ENCODE results near the gene ANKRD29.

The ANKRD29 gene

DNA sequence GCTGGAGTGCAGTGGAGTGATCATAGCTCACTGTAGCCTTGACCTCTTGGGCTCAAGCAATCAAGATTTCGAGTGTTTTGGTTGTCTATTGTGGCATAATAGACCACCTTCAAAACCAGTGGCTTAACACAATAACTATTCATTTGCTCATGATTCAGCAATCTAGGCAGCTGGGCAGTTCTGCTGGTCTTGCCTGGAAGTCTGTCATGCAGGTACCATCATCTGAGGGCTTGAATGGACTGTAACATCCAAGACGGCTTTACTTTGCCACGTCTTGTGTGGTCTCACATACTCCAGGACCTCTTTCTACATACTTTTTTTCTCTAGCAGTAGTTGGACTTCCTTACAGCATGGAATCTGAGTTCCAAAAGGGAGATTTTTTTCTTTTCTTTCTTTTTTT, 13.2 kb upstream of the ANKRD29 start:
- no peak overlapping the region for H3K4me3 ChIP-seq
- H3K9ac ChIP-seq (ENCODE audit: insufficient read length), result no peak overlapping the region
- DNase-seq (ENCODE audit: low read depth, low spot score), result no peak
- no peak overlapping the region for H3K27ac ChIP-seq
- no peak for TF ChIP-seq EZH2 (IDR thresholded peaks at IDR 0.05)
- TF ChIP-seq FOXP2 (optimal IDR thresholded peaks at IDR 0.05; ENCODE audit: control extremely low read depth, extremely low read length, insufficient read depth), result no peak
- TF ChIP-seq POLR2AphosphoS5 (IDR thresholded peaks at IDR 0.05; ENCODE audit: borderline replicate concordance, low read depth, low read length), result no peak
- no peaks in the 10 kb centered on the region for H3K9me3 ChIP-seq (ENCODE audit: low read depth, low read length)
- no peaks in the 10 kb centered on the region for H3K36me3 ChIP-seq (ENCODE audit: insufficient read depth, low read length)

- H3K9ac ChIP-seq (ENCODE audit: insufficient read length), result no peak overlapping the region
- TF ChIP-seq EZH2 (IDR thresholded peaks at IDR 0.05) (no peak), FOXP2 (optimal IDR thresholded peaks at IDR 0.05; ENCODE audit: control extremely low read depth, extremely low read length, insufficient read depth) (no peak), POLR2AphosphoS5 (IDR thresholded peaks at IDR 0.05; ENCODE audit: borderline replicate concordance, low read depth, low read length) (no peak)
- H3K9me3 ChIP-seq (ENCODE audit: low read depth, low read length), result no peaks in the 10 kb centered on the region
- DNase-seq (ENCODE audit: low read depth, low spot score), result no peak
- H3K4me3 ChIP-seq, result no peak overlapping the region
- no peak overlapping the region for H3K27ac ChIP-seq
- no peaks in the 10 kb centered on the region for H3K36me3 ChIP-seq (ENCODE audit: insufficient read depth, low read length)
Observed at GRCh38 chr18:23675236-23675635, 12.5 kb upstream of the ANKRD29 start.

- Histone ChIP-seq H3K27ac (no peak overlapping the region), H3K4me3 (no peak overlapping the region), H3K36me3 (ENCODE audit: insufficient read depth, low read length) (no peaks in the 10 kb centered on the region), H3K9ac (ENCODE audit: insufficient read length) (no peak overlapping the region), H3K9me3 (ENCODE audit: low read depth, low read length) (no peaks in the 10 kb centered on the region)
- DNase-seq (ENCODE audit: low read depth, low spot score), result no peak
- no peak for TF ChIP-seq EZH2 (IDR thresholded peaks at IDR 0.05)
- no peak for TF ChIP-seq POLR2AphosphoS5 (IDR thresholded peaks at IDR 0.05; ENCODE audit: borderline replicate concordance, low read depth, low read length)
- TF ChIP-seq FOXP2 (optimal IDR thresholded peaks at IDR 0.05; ENCODE audit: control extremely low read depth, extremely low read length, insufficient read depth), result no peak
Observed at GRCh38 chr18:23673725-23674124, 11.0 kb upstream of the ANKRD29 start.

DNA sequence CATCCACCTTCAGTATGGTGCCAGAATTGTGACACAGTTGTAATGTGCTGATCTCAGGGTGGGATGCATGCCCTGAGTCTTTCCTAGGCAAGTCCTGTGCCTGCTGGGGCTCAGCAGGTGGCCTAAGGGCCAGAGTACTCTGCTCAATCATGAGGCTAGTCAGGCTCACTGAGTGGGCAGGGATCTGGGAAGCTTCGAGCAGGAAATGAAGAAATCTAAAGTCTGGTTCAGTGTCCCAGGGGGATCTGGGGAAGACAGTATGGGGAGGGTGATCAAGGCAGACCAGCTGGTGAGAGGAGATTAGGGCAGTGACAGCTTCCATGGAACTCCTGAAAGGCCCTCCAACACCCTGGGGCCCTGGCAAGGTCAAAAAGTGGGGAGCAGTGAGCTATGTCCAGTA, 8.9 kb upstream of the ANKRD29 start:
- no peak for TF ChIP-seq POLR2AphosphoS5 (IDR thresholded peaks at IDR 0.05; ENCODE audit: borderline replicate concordance, low read depth, low read length)
- no peak for TF ChIP-seq EZH2 (IDR thresholded peaks at IDR 0.05)
- TF ChIP-seq FOXP2 (optimal IDR thresholded peaks at IDR 0.05; ENCODE audit: control extremely low read depth, extremely low read length, insufficient read depth), result no peak
- Histone ChIP-seq H3K9me3 (ENCODE audit: low read depth, low read length) (no peaks in the 10 kb centered on the region), H3K27ac (no peak overlapping the region), H3K36me3 (ENCODE audit: insufficient read depth, low read length) (no peaks in the 10 kb centered on the region), H3K4me3 (no peak overlapping the region), H3K9ac (ENCODE audit: insufficient read length) (no peak overlapping the region)
- no peak for DNase-seq (ENCODE audit: low read depth, low spot score)

GRCh38 chr18:23669804-23670405, 7.2 kb upstream of the ANKRD29 start:
- TF ChIP-seq POLR2AphosphoS5 (IDR thresholded peaks at IDR 0.05; ENCODE audit: borderline replicate concordance, low read depth, low read length), result no peak
- no peak for TF ChIP-seq FOXP2 (optimal IDR thresholded peaks at IDR 0.05; ENCODE audit: control extremely low read depth, extremely low read length, insufficient read depth)
- no peak for TF ChIP-seq EZH2 (IDR thresholded peaks at IDR 0.05)
- Histone ChIP-seq H3K27ac (peak overlapping the region; percentile 81), H3K9ac (ENCODE audit: insufficient read length) (no peak overlapping the region), H3K4me3 (peak overlapping the region; percentile 51; the same call in 1 of the 2 replicates), H3K36me3 (ENCODE audit: insufficient read depth, low read length) (no peaks in the 10 kb centered on the region), H3K9me3 (ENCODE audit: low read depth, low read length) (no peaks in the 10 kb centered on the region)
- no peak for DNase-seq (ENCODE audit: low read depth, low spot score)

DNA sequence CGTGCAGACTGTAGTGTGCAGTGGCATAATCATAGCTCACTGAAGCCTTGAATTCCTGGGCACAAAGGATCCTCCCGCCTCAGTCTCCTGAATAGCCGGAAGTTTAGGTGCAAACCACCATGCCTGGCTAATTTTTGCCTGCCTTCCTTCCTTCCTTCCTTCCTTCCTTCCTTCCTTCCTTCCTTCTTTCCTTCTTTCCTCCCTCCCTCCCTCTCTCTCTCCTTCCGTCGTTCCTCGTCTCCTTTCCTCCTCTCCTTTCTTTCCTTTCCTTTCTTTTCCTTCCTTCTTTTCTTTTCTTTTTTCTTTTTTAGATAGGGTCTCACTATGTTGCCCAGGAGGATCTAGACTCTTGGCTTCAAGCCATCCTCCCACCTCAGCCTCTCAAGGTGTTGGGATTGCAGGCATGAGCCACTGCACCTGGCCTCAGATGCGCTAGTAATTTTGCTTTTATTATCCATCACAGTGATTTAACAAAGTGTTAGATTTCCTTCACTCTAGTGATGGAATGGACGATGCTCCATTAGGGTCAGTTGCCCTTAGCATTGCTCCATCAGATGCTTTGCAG, 6.6 kb upstream of the ANKRD29 start:
- Histone ChIP-seq H3K9ac (ENCODE audit: insufficient read length) (no peak overlapping the region), H3K4me3 (peak overlapping the region; percentile 51; the same call in 1 of the 2 replicates), H3K9me3 (ENCODE audit: low read depth, low read length) (no peaks in the 10 kb centered on the region), H3K36me3 (ENCODE audit: insufficient read depth, low read length) (no peaks in the 10 kb centered on the region), H3K27ac (peak overlapping the region; percentile 81)
- TF ChIP-seq POLR2AphosphoS5 (IDR thresholded peaks at IDR 0.05; ENCODE audit: borderline replicate concordance, low read depth, low read length), result no peak
- TF ChIP-seq FOXP2 (optimal IDR thresholded peaks at IDR 0.05; ENCODE audit: control extremely low read depth, extremely low read length, insufficient read depth), result no peak
- TF ChIP-seq EZH2 (IDR thresholded peaks at IDR 0.05), result no peak
- no peak for DNase-seq (ENCODE audit: low read depth, low spot score)

DNA sequence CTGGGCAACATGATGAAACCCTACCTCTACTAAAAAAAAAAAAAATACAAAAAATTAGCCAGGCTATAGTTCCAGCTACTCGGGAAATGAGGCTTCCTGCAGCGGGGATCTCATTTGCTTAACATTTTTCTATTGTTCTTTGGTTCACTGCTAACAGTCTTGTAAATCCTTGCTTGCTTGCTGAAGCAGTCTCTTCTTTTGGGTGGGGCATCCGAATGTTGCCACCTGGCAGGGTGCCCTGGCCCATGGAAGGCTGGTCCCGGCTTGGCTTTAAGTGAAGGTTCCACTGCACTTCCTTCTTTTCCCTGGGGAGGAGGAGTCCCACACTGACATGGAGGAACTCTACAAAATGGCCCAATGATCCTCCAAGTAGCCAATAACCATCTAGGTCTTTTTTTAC, 6.0 kb upstream of the ANKRD29 start:
- Histone ChIP-seq H3K36me3 (ENCODE audit: insufficient read depth, low read length) (no peaks in the 10 kb centered on the region), H3K9ac (ENCODE audit: insufficient read length) (no peak overlapping the region), H3K4me3 (peak overlapping the region; percentile 51), H3K27ac (peak overlapping the region; percentile 81), H3K9me3 (ENCODE audit: low read depth, low read length) (no peaks in the 10 kb centered on the region)
- no peak for DNase-seq (ENCODE audit: low read depth, low spot score)
- no peak for TF ChIP-seq EZH2 (IDR thresholded peaks at IDR 0.05)
- no peak for TF ChIP-seq POLR2AphosphoS5 (IDR thresholded peaks at IDR 0.05; ENCODE audit: borderline replicate concordance, low read depth, low read length)
- no peak for TF ChIP-seq FOXP2 (optimal IDR thresholded peaks at IDR 0.05; ENCODE audit: control extremely low read depth, extremely low read length, insufficient read depth)

GRCh38 chr18:23667114-23667513, 4.4 kb upstream of the ANKRD29 start:
- Histone ChIP-seq H3K36me3 (ENCODE audit: insufficient read depth, low read length) (no peaks in the 10 kb centered on the region), H3K9me3 (ENCODE audit: low read depth, low read length) (no peaks in the 10 kb centered on the region), H3K4me3 (no peak overlapping the region), H3K9ac (ENCODE audit: insufficient read length) (no peak overlapping the region), H3K27ac (no peak overlapping the region)
- no peak for DNase-seq (ENCODE audit: low read depth, low spot score)
- TF ChIP-seq POLR2AphosphoS5 (IDR thresholded peaks at IDR 0.05; ENCODE audit: borderline replicate concordance, low read depth, low read length), result no peak
- TF ChIP-seq EZH2 (IDR thresholded peaks at IDR 0.05), result no peak
- TF ChIP-seq FOXP2 (optimal IDR thresholded peaks at IDR 0.05; ENCODE audit: control extremely low read depth, extremely low read length, insufficient read depth), result no peak

All from SK-N-MC (cell line).